HG03575 (cell line): ENCODE measurements around the gene SESN1.

Experiments used
- ATAC-seq: cut with Tn5 transposase; IDR thresholded peaks from one replicate; pipeline ENCODE4 v1.9.1; 2021; ENCODE audit not compliant: unreplicated experiment, insufficient number of reproducible peaks, low FRiP score; ENCODE audit errors: extremely low read depth

SESN1 gene

GRCh38 chr6:108952776-108953486 is 141.7 kb downstream of the SESN1 start:
- ATAC-seq: no peak

GRCh38 chr6:108951351-108951953 is 143.2 kb downstream of the SESN1 start:
- ATAC-seq: no peak

GRCh38 chr6:108948181-108948661 is 146.4 kb downstream of the SESN1 start:
- ATAC-seq: no peak

GRCh38 chr6:108947114-108947854 is 147.4 kb downstream of the SESN1 start:
- no peak for ATAC-seq

GRCh38 chr6:108946695-108947094 is 148.0 kb downstream of the SESN1 start:
- no peak for ATAC-seq

GRCh38 chr6:108945681-108946159 is 148.9 kb downstream of the SESN1 start:
- no peak for ATAC-seq

GRCh38 chr6:108944707-108945680 is 149.7 kb downstream of the SESN1 start:
- ATAC-seq: no peak

- ATAC-seq: no peak
Observed at GRCh38 chr6:108944071-108944470, 150.6 kb downstream of the SESN1 start.

GRCh38 chr6:108942556-108943492 is 151.8 kb downstream of the SESN1 start:
- no peak for ATAC-seq

GRCh38 chr6:108941859-108942258 is 152.8 kb downstream of the SESN1 start:
- no peak for ATAC-seq

- ATAC-seq: no peak
Observed at GRCh38 chr6:108941281-108941680, 153.4 kb downstream of the SESN1 start.

- ATAC-seq: no peak
Observed at GRCh38 chr6:108940741-108941140, 153.9 kb downstream of the SESN1 start.

- no peak for ATAC-seq
Observed at GRCh38 chr6:108937170-108937569, 157.5 kb downstream of the SESN1 start.
